Measurements from ENCODE around the gene ATP8A2.

DNA sequence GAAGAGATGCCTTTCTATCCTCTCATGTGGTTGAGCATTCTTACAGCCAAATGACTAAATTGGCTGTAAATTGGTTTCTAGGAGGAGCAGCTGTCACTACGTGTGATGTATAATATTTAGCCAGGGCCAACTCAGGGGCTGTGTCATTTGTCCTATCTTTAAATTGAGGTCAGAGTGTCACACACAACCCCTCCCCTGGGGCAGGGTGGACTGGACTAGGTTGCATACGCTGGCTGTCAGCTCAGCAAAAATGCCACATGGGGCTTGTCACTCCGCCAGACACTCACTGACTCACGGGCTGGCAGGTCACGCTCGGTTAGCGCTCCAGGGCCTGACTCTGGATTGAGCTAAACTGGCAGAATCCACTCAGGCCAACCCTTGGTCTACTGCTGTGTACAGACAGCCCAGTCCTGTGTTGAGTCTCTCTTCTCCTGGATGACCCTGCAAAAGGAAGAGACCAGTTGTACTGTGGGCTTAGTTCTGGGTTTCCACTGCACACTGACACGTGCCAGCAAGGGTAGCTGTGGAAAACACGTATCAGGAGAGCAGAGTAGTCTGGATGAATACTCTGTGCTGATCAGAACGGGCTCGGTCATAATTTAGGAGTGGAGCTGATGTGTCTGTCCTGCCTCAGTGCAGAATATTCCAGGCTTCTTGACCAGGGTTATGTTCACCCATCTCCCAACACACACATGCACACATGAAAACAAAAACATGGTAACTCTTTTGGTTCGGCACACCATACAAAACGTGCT is 650.9 kb downstream of the ATP8A2 start:
- no peak for TF ChIP-seq ZC3H11A (IDR thresholded peaks at IDR 0.05; ENCODE audit: low read depth, low read length)
- TF ChIP-seq STAT5B (CRISPR knock-in tag; IDR thresholded peaks at IDR 0.05), result no peak
- no peak for TF ChIP-seq MYBL2 (IDR thresholded peaks at IDR 0.05; ENCODE audit: low read depth)
- no peak for TF ChIP-seq MYBL2 (CRISPR knock-in tag; IDR thresholded peaks at IDR 0.05; ENCODE audit: borderline replicate concordance)
- TF ChIP-seq BDP1 (IDR thresholded peaks at IDR 0.05; ENCODE audit: insufficient read depth, insufficient read length), result no peak
- TF ChIP-seq CHD2 (IDR thresholded peaks at IDR 0.05; ENCODE audit: low read depth, low read length), result no peak
- no peak for TF ChIP-seq EP300 (IDR thresholded peaks at IDR 0.05; ENCODE audit: low read length)
- no peak for TF ChIP-seq ZKSCAN1 (IDR thresholded peaks at IDR 0.05; ENCODE audit: low read depth, low read length)

Data from K562 (cell line).